GM23338 (cell line): ENCODE results near the gene SLC16A2. TPM values are rescaled to one million over a fixed set of nuclear protein-coding genes. Genes with fewer than 3 reads are reported as not detected.

Source experiments
- ATAC-seq: fragments of 200-7000 bp; cut with Tn5 transposase; 3 replicates; pipeline ENCODE4 v1.9.1; 2020
- DNase-seq: peaks from one replicate; pipeline ENCODE4 v3.0.0-alpha.2; 2015; ENCODE audit warnings: low spot score
- H2AFZ ChIP-seq: fragments of 200-600 bp; sonication (generic); 2 replicates; pipeline ENCODE4 v1.8.0; 2016; ENCODE audit warnings: antibody characterized with exemption, mild to moderate bottlenecking, moderate library complexity
- H3F3A ChIP-seq: fragments of 200-600 bp; sonication (generic); replicated peaks from 2 replicates; pipeline ENCODE4 v1.8.0; 2017; ENCODE audit warnings: antibody characterized with exemption, mixed run types, low read depth
- H3K27ac ChIP-seq: fragments of 200-600 bp; sonication (generic); 2 replicates; pipeline ENCODE4 v1.6.1; 2016; ENCODE audit warnings: low read depth
- H3K27me3 ChIP-seq: fragments of 200-600 bp; sonication (generic); 2 replicates; pipeline ENCODE4 v1.8.0; 2016; ENCODE audit warnings: mild to moderate bottlenecking, mixed run types, moderate library complexity; ENCODE audit not compliant: insufficient read depth
- H3K36me3 ChIP-seq: fragments of 200-600 bp; sonication (generic); 2 replicates; pipeline ENCODE4 v1.8.0; 2016; ENCODE audit warnings: mild to moderate bottlenecking; ENCODE audit not compliant: insufficient read depth
- H3K4me1 ChIP-seq: fragments of 200-600 bp; sonication (generic); 2 replicates; pipeline ENCODE4 v1.8.0; 2016; ENCODE audit warnings: mild to moderate bottlenecking, moderate library complexity; ENCODE audit not compliant: insufficient read depth
- H3K4me2 ChIP-seq: fragments of 200-600 bp; sonication (generic); 2 replicates; pipeline ENCODE4 v1.7.1; 2017; ENCODE audit warnings: mixed run types
- H3K4me3 ChIP-seq: fragments of 200-600 bp; sonication (generic); 2 replicates; pipeline ENCODE4 v1.6.1; 2016; ENCODE audit warnings: mixed run types
- H3K79me2 ChIP-seq: fragments of 200-600 bp; sonication (generic); replicated peaks from 2 replicates; pipeline ENCODE4 v1.8.0; 2017; ENCODE audit warnings: mild to moderate bottlenecking; ENCODE audit not compliant: insufficient read depth
- H3K9me2 ChIP-seq: fragments of 200-600 bp; sonication (generic); 2 replicates; pipeline ENCODE4 v1.8.0; 2017; ENCODE audit not compliant: insufficient read depth
- H4K20me1 ChIP-seq: fragments of 200-600 bp; sonication (generic); replicated peaks from 2 replicates; pipeline ENCODE4 v1.8.0; 2017; ENCODE audit warnings: mild to moderate bottlenecking; ENCODE audit not compliant: insufficient read depth
- H3K27ac Mint-ChIP-seq: 2 replicates; pipeline ENCODE4 v1.8.0; 2020; ENCODE audit warnings: inconsistent platforms, mild to moderate bottlenecking, moderate library complexity, mixed read lengths
- H3K27me3 Mint-ChIP-seq: 3 replicates; pipeline ENCODE4 v1.8.0; 2022; ENCODE audit warnings: low read depth, mild to moderate bottlenecking, moderate library complexity, mixed read lengths, inconsistent platforms; ENCODE audit not compliant: insufficient read depth, poor library complexity
- H3K36me3 Mint-ChIP-seq: 3 replicates; pipeline ENCODE4 v1.8.0; 2021; ENCODE audit warnings: low read depth, mild to moderate bottlenecking, inconsistent platforms, moderate library complexity, mixed read lengths
- H3K4me1 Mint-ChIP-seq: 3 replicates; pipeline ENCODE4 v1.8.0; 2020; ENCODE audit warnings: mild to moderate bottlenecking, inconsistent platforms, mixed read lengths
- H3K4me3 Mint-ChIP-seq: 3 replicates; pipeline ENCODE4 v1.8.0; 2021; ENCODE audit warnings: moderate library complexity, mild to moderate bottlenecking, inconsistent platforms, mixed read lengths
- H3K9me3 Mint-ChIP-seq: 3 replicates; pipeline ENCODE4 v1.8.0; 2020; ENCODE audit warnings: moderate library complexity, mild to moderate bottlenecking, inconsistent platforms, mixed read lengths
- CREB1 ChIP-seq: fragments of 250-450 bp; sonication (Bioruptor Pico); IDR thresholded peaks from 2 replicates; pipeline ENCODE4 v1.5.0; 2020; ENCODE audit warnings: low read depth, mild to moderate bottlenecking, moderate library complexity
- CTCF ChIP-seq, 2 experiments: fragments of 200-600 bp in 1 of 2; sonication (generic) in 1 of 2; conservative IDR thresholded peaks; 2 replicates each; pipeline versions ENCODE4 v1.5.1 to v1.6.1; 2016 to 2017; ENCODE audit warnings: antibody characterized with exemption in 2 of 2, low read depth in 2 of 2, mild to moderate bottlenecking in 2 of 2, moderate library complexity in 1 of 2
- EZH2 ChIP-seq: fragments of 200-600 bp; sonication (generic); IDR thresholded peaks from one replicate; pipeline ENCODE4 v1.8.0; 2017; ENCODE audit warnings: antibody characterized with exemption, mild to moderate bottlenecking, low read depth; ENCODE audit not compliant: unreplicated experiment
- EZH2phosphoT487 ChIP-seq: fragments of 200-600 bp; sonication (generic); IDR thresholded peaks from one replicate; pipeline ENCODE4 v1.8.1; 2018; ENCODE audit warnings: antibody characterized with exemption; ENCODE audit not compliant: unreplicated experiment
- JUNB ChIP-seq: IDR thresholded peaks from one replicate; pipeline ENCODE4 v1.6.1; 2016; ENCODE audit warnings: antibody characterized with exemption; ENCODE audit not compliant: unreplicated experiment
- NANOG ChIP-seq: IDR thresholded peaks from 2 replicates; pipeline ENCODE4 v1.6.1; 2016; ENCODE audit warnings: antibody characterized with exemption, borderline replicate concordance
- POLR2AphosphoS5 ChIP-seq: IDR thresholded peaks from 2 replicates; pipeline ENCODE4 v1.6.1; 2016; ENCODE audit warnings: antibody characterized with exemption, low read depth
- REST ChIP-seq: IDR thresholded peaks from one replicate; pipeline ENCODE4 v1.6.1; 2018; ENCODE audit warnings: antibody characterized with exemption; ENCODE audit not compliant: unreplicated experiment
- STAT1 ChIP-seq: IDR thresholded peaks from one replicate; pipeline ENCODE4 v1.6.1; 2016; ENCODE audit warnings: antibody characterized with exemption; ENCODE audit not compliant: unreplicated experiment
- ZNF114 ChIP-seq: fragments of 250-450 bp; sonication (Bioruptor Pico); IDR thresholded peaks from 2 replicates; pipeline ENCODE4 v1.5.0; 2020; ENCODE audit warnings: mild to moderate bottlenecking, moderate library complexity
- ZNF331 ChIP-seq: fragments of 250-450 bp; sonication (Bioruptor Pico); IDR thresholded peaks from 2 replicates; pipeline ENCODE4 v1.5.0; 2020; ENCODE audit warnings: low read depth, mild to moderate bottlenecking, moderate library complexity
- ZNF462 ChIP-seq: fragments of 250-450 bp; sonication (Bioruptor Pico); IDR thresholded peaks from 2 replicates; pipeline ENCODE4 v1.5.0; 2020; ENCODE audit warnings: mild to moderate bottlenecking, moderate library complexity
- polyA plus RNA-seq: library from polyadenylated mRNA; unstranded; fragments of >200 nt; fragmentation: Nextera tagmentation; extraction: Ambion mirVana; gene quantifications from 2 replicates; pipeline ENCODE4 v1.2.1, GENCODE V29; 2016
- total RNA-seq: library from RNA; depleted of rRNA; stranded (reverse); fragments of >200 nt; shearing (Covaris generic); gene quantifications from 2 replicates; pipeline ENCODE4 v1.2.3, GENCODE V29; 2014

Gene SLC16A2
- total and polyA plus RNA-seq, 2 experiments from 2014 or later: 11.1 to 27.9 TPM

GRCh38 chrX:74545880-74546523, 124.7 kb downstream of the SLC16A2 start (continued):
- no peak for TF ChIP-seq REST
- TF ChIP-seq ZNF114 (CRISPR knock-in tag): no peak
- TF ChIP-seq POLR2AphosphoS5: no peak
- TF ChIP-seq JUNB: no peak
- TF ChIP-seq CREB1 (CRISPR knock-in tag): no peak
- TF ChIP-seq EZH2: no peak
- TF ChIP-seq ZNF331: no peak
- no peak for TF ChIP-seq CTCF (conservative IDR thresholded peaks at IDR 0.05; ENCODE audit: low read depth in 2 of 2)
- TF ChIP-seq EZH2phosphoT487: no peak
- no peak for TF ChIP-seq STAT1

- DNase-seq (no peak), ATAC-seq (no peak)
- Histone ChIP-seq H3K4me1 (no peaks in the 10 kb centered on the region; the same call in 1 of the 2 replicates), H3K36me3 (no peaks in the 10 kb centered on the region), H2AFZ (no peak overlapping the region), H3K79me2 (no peaks in the 10 kb centered on the region), H3K4me3 (no peak overlapping the region), H3F3A (no peaks in the 10 kb centered on the region), H4K20me1 (no peaks in the 10 kb centered on the region), H3K4me2 (no peak overlapping the region), H3K9me2 (0 out of 2 replicates have a peak, but pooled peaks cover 3% of the 10 kb centered on the region), H3K27ac (no peak overlapping the region), H3K27me3 (no peaks in the 10 kb centered on the region)
- H3K36me3 Mint-ChIP-seq: no peaks in the 10 kb centered on the region
- peaks cover 6% of the 10 kb centered on the region for H3K27me3 Mint-ChIP-seq
- H3K9me3 Mint-ChIP-seq: no peaks in the 10 kb centered on the region; the same call in 2 of the 3 replicates
- H3K4me1 Mint-ChIP-seq: peaks cover 2% of the 10 kb centered on the region; the same call in 2 of the 3 replicates
- no peak overlapping the region for H3K27ac Mint-ChIP-seq
- no peak overlapping the region for H3K4me3 Mint-ChIP-seq
- TF ChIP-seq NANOG (no peak), ZNF462 (CRISPR knock-in tag) (no peak), CTCF (conservative IDR thresholded peaks at IDR 0.05; ENCODE audit: low read depth in 2 of 2) (no peak)
Observed at GRCh38 chrX:74546984-74547383, 125.7 kb downstream of the SLC16A2 start.
